Kidney (tissue), 14 donors: ENCODE results near the gene C12orf56. TPM values are rescaled to one million over a fixed set of nuclear protein-coding genes. Genes with fewer than 3 reads are reported as not detected.
A peak's percentile ranks its signal among the peaks of the same experiment; 100 is the strongest.
"Not testable (repeated sequence)": the region's sequence is repeated elsewhere in the genome, so short reads cannot be mapped to it uniquely, and the experiment has no call there.

Source experiments
- DNase-seq, 5 donors: peaks; one replicate each; pipeline ENCODE4 v3.0.0-alpha.2; 2013 to 2020
- FAIRE-seq: peaks from 2 replicates; lab custom pipeline; 2012; peaks lifted over from hg19 to GRCh38; lab: Jason Lieb, UNC
- H3K27ac ChIP-seq, 2 donors: one replicate each; pipeline ENCODE4 v1.7.0; 2013; ENCODE audit warnings: low read depth in 2 of 2, low read length in 2 of 2, inconsistent platforms in 1 of 2
- H3K27me3 ChIP-seq: one replicate; pipeline ENCODE4 v1.7.1; 2013; ENCODE audit warnings: low read length, inconsistent platforms; ENCODE audit not compliant: control insufficient read depth, insufficient read depth
- H3K36me3 ChIP-seq, 3 donors: one replicate each; pipeline versions ENCODE4 v1.7.0 to v1.7.1; 2013; ENCODE audit warnings: low read length in 3 of 3, control low read depth in 1 of 3, inconsistent platforms in 1 of 3; ENCODE audit not compliant: insufficient read depth in 3 of 3, control insufficient read depth in 2 of 3
- H3K4me1 ChIP-seq, 3 donors: one replicate each; pipeline versions ENCODE4 v1.7.0 to v1.7.1; 2013; ENCODE audit warnings: low read length in 3 of 3, inconsistent platforms in 1 of 3, low read depth in 1 of 3; ENCODE audit not compliant: control insufficient read depth in 2 of 3, insufficient read depth in 2 of 3
- H3K4me3 ChIP-seq, 3 donors: one replicate each; pipeline versions ENCODE4 v1.7.0 to v1.8.1; 2013; ENCODE audit warnings: low read length in 3 of 3, control low read depth in 1 of 3, inconsistent platforms in 1 of 3
- H3K9ac ChIP-seq, 3 donors: one replicate each; pipeline versions ENCODE4 v1.7.0 to v1.7.1; 2013; ENCODE audit warnings: low read length in 3 of 3, control low read depth in 1 of 3, inconsistent platforms in 1 of 3
- H3K9me3 ChIP-seq, 3 donors: one replicate each; pipeline versions ENCODE4 v1.7.0 to v1.7.1; 2013; ENCODE audit warnings: low read length in 3 of 3, control low read depth in 1 of 3, inconsistent platforms in 1 of 3; ENCODE audit not compliant: control insufficient read depth in 2 of 3, insufficient read depth in 1 of 3
- intact Hi-C: fragments of 100-400 bp; cut with DNase I; formaldehyde crosslinking; loops from one replicate; pipeline ENCODE4 v1.11.1; 2022
- polyA plus RNA-seq: library from polyadenylated mRNA; stranded (reverse); fragments of 350-450 nt; fragmentation: Illumina TruSeq; extraction: RNeasy Lipid Tissue Mini Kit (QIAGEN cat#74804); gene quantifications from one replicate; pipeline ENCODE4 v1.2.3, GENCODE V29; 2014; ENCODE audit warnings: low read depth, low replicate concordance; ENCODE audit not compliant: insufficient read depth
- total RNA-seq: library from RNA; stranded (reverse); fragmentation: NEBNext Ultra II Directional; extraction: Animal tissue kit (Norgen Biotek cat#: 25700); gene quantifications from one replicate; pipeline ENCODE4 v1.2.1, GENCODE V29; 2021
- TF ChIP-seq, protein P1 (sequence below): IDR thresholded peaks from 3 replicates; pipeline ENCODE4 v1.5.1; 2012; ENCODE audit warnings: mild to moderate bottlenecking, moderate library complexity, borderline replicate concordance; ENCODE audit not compliant: insufficient read depth; ENCODE audit errors: extremely low read depth
- donor health status: control.
- donor health status: control.
- donor health status: control.
- donor health status: control.
- donor health status: control.
- donor health status: DM: yes; HTN: yes; CAD: no.
- donor health status: Normal renal cell carcinoma (clear cell type).

The C12orf56 gene
- total and polyA plus RNA-seq, 2 donors from 2014 or later = 1.5 to 5.2 TPM

- Histone ChIP-seq H3K27ac (no peak overlapping the region), H3K4me1 (no peaks in the 10 kb centered on the region), H3K27me3 (no peaks in the 10 kb centered on the region), H3K4me3 (no peak overlapping the region), H3K9ac (no peak overlapping the region), H3K36me3 (no peaks in the 10 kb centered on the region), H3K9me3 (no peaks in the 10 kb centered on the region)
- no peak for FAIRE-seq
- intact Hi-C loops = no loop called here
- TF ChIP-seq, protein P1, sequence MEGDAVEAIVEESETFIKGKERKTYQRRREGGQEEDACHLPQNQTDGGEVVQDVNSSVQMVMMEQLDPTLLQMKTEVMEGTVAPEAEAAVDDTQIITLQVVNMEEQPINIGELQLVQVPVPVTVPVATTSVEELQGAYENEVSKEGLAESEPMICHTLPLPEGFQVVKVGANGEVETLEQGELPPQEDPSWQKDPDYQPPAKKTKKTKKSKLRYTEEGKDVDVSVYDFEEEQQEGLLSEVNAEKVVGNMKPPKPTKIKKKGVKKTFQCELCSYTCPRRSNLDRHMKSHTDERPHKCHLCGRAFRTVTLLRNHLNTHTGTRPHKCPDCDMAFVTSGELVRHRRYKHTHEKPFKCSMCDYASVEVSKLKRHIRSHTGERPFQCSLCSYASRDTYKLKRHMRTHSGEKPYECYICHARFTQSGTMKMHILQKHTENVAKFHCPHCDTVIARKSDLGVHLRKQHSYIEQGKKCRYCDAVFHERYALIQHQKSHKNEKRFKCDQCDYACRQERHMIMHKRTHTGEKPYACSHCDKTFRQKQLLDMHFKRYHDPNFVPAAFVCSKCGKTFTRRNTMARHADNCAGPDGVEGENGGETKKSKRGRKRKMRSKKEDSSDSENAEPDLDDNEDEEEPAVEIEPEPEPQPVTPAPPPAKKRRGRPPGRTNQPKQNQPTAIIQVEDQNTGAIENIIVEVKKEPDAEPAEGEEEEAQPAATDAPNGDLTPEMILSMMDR = no peak
- no peak for DNase-seq
Observed at GRCh38 chr12:64320611-64321010, 69.9 kb downstream of the C12orf56 start.

- H3K4me1 ChIP-seq, H3K9ac ChIP-seq, H3K4me3 ChIP-seq, FAIRE-seq, intact Hi-C loops, H3K27ac ChIP-seq, H3K9me3 ChIP-seq, DNase-seq, H3K27me3 ChIP-seq, H3K36me3 ChIP-seq: not testable (repeated sequence)
Observed at GRCh38 chr12:64319540-64320225, 70.9 kb downstream of the C12orf56 start.

- Histone ChIP-seq H3K36me3 (no peaks in the 10 kb centered on the region), H3K27ac (no peak overlapping the region), H3K9me3 (no peaks in the 10 kb centered on the region), H3K9ac (no peak overlapping the region), H3K4me3 (no peak overlapping the region), H3K27me3 (no peaks in the 10 kb centered on the region), H3K4me1 (no peaks in the 10 kb centered on the region)
- TF ChIP-seq, protein P1 = no peak
- DNase-seq (peak in 2 of 5 donors; percentile 12 to 18), FAIRE-seq (no peak)
- intact Hi-C loops = no loop called here
Observed at GRCh38 chr12:64318605-64319004, 72.0 kb downstream of the C12orf56 start.

GRCh38 chr12:64311877-64312276 is 78.7 kb downstream of the C12orf56 start:
- no peaks in the 10 kb centered on the region for H3K9me3 ChIP-seq
- no peaks in the 10 kb centered on the region for H3K27me3 ChIP-seq
- H3K4me1 ChIP-seq = no peaks in the 10 kb centered on the region
- no peak for FAIRE-seq
- H3K9ac ChIP-seq = no peak overlapping the region
- no peak overlapping the region for H3K4me3 ChIP-seq
- no peaks in the 10 kb centered on the region for H3K36me3 ChIP-seq
- intact Hi-C loops = no loop called here
- DNase-seq = no peak
- TF ChIP-seq, protein P1 = no peak
- no peak overlapping the region for H3K27ac ChIP-seq
